HepG2 (cell line): ENCODE measurements around the gene AKIRIN1. TPM values are rescaled to one million over a fixed set of nuclear protein-coding genes. Genes with fewer than 3 reads are reported as not detected.

ENCODE experiments used
- CBX5 ChIP-seq: sonication (generic); formaldehyde crosslinking; IDR thresholded peaks from 2 replicates; pipeline ENCODE4 v1.4.0; 2020; ENCODE audit warnings: missing genetic modification reagents, borderline replicate concordance
- KDM6A ChIP-seq: IDR thresholded peaks from 2 replicates; pipeline ENCODE4 v1.6.1; 2016; ENCODE audit warnings: low read depth
- MEIS2 ChIP-seq: sonication (generic); formaldehyde crosslinking; IDR thresholded peaks from 2 replicates; pipeline ENCODE4 v1.9.0; 2021; ENCODE audit warnings: mild to moderate bottlenecking, missing genetic modification reagents
- NCOA1 ChIP-seq: sonication (generic); formaldehyde crosslinking; IDR thresholded peaks from 2 replicates; pipeline ENCODE4 v1.9.0; 2021; ENCODE audit warnings: missing genetic modification reagents
- NR2C2 ChIP-seq: sonication (generic); formaldehyde crosslinking; IDR thresholded peaks from 2 replicates; pipeline ENCODE4 v1.4.0; 2020; ENCODE audit warnings: missing genetic modification reagents, mild to moderate bottlenecking, moderate library complexity, borderline replicate concordance
- NR2F1 ChIP-seq, 2 experiments: fragments of 450-650 bp in 1 of 2; formaldehyde crosslinking in 1 of 2; IDR thresholded peaks; 2 replicates each; pipeline versions ENCODE4 v1.5.0 to v1.6.1; 2016 to 2020; ENCODE audit warnings: mild to moderate bottlenecking in 1 of 2, missing compliant biosample characterization in 1 of 2, missing genetic modification reagents in 1 of 2, moderate library complexity in 1 of 2
- SAFB2 ChIP-seq: sonication (generic); formaldehyde crosslinking; IDR thresholded peaks from 2 replicates; pipeline ENCODE4 v1.5.1; 2020; ENCODE audit warnings: missing genetic modification reagents, low read depth, mild to moderate bottlenecking, borderline replicate concordance
- SOX5 ChIP-seq: IDR thresholded peaks from 2 replicates; pipeline ENCODE4 v1.6.1; 2016; ENCODE audit warnings: borderline replicate concordance
- THAP8 ChIP-seq: sonication (generic); formaldehyde crosslinking; IDR thresholded peaks from 2 replicates; pipeline ENCODE4 v1.5.1; 2020; ENCODE audit warnings: missing genetic modification reagents, mild to moderate bottlenecking, borderline replicate concordance
- ZIK1 ChIP-seq: sonication (generic); formaldehyde crosslinking; IDR thresholded peaks from 2 replicates; pipeline ENCODE4 v1.5.0; 2020; ENCODE audit warnings: mild to moderate bottlenecking, low read depth, missing genetic modification reagents, borderline replicate concordance
- ZNF563 ChIP-seq: sonication (generic); formaldehyde crosslinking; IDR thresholded peaks from 2 replicates; pipeline ENCODE4 v1.8.0; 2022; ENCODE audit warnings: mild to moderate bottlenecking, moderate library complexity, missing genetic modification reagents
- ZNF660 ChIP-seq: sonication (generic); formaldehyde crosslinking; IDR thresholded peaks from 2 replicates; pipeline ENCODE4 v1.5.1; 2020; ENCODE audit warnings: mild to moderate bottlenecking, low read depth, missing genetic modification reagents, borderline replicate concordance
- ZNF776 ChIP-seq: sonication (generic); formaldehyde crosslinking; IDR thresholded peaks from 2 replicates; pipeline ENCODE4 v1.4.0; 2020; ENCODE audit warnings: mild to moderate bottlenecking, missing genetic modification reagents
- ZNF891 ChIP-seq: sonication (generic); formaldehyde crosslinking; IDR thresholded peaks from 2 replicates; pipeline ENCODE4 v1.5.0; 2020; ENCODE audit warnings: mild to moderate bottlenecking, missing genetic modification reagents
- polyA plus RNA-seq, 8 experiments: library from polyadenylated mRNA; depleted of rRNA in 3 of 8; stranded (reverse) in 7 of 8; unstranded in 1 of 8; fragments of >200 nt; fragmentation: Illumina TruSeq in 4 of 8; extraction: Trizol in 4 of 8; gene quantifications; 2 replicates each; pipeline versions ENCODE4 v1.2.1 to v1.2.3, GENCODE V29; 2011 to 2016; ENCODE audit warnings: low read depth in 4 of 8, missing spikeins in 1 of 8, mixed read lengths in 1 of 8; ENCODE audit not compliant: insufficient read depth in 1 of 8
- total RNA-seq, 5 experiments: library from RNA; depleted of rRNA; stranded (reverse); fragments of >200 nt; fragmentation: Illumina TruSeq; extraction: Trizol; gene quantifications; 2 replicates each; pipeline ENCODE4 v1.2.3, GENCODE V29; 2016; ENCODE audit warnings: low read depth in 1 of 5
- TF ChIP-seq, protein P1 (sequence below): sonication (generic); formaldehyde crosslinking; IDR thresholded peaks from 2 replicates; pipeline ENCODE4 v1.5.0; 2020; ENCODE audit warnings: mild to moderate bottlenecking, missing genetic modification reagents
- TF ChIP-seq, protein P2 (sequence below): sonication (generic); formaldehyde crosslinking; IDR thresholded peaks from 2 replicates; pipeline ENCODE4 v1.4.0; 2020; ENCODE audit warnings: missing genetic modification reagents
- TF ChIP-seq, protein P3 (sequence below): sonication (generic); formaldehyde crosslinking; IDR thresholded peaks from 2 replicates; pipeline ENCODE4 v1.8.1; 2023; ENCODE audit warnings: mild to moderate bottlenecking, moderate library complexity, missing genetic modification reagents
- TF ChIP-seq, protein P4 (sequence below): fragments of 450-650 bp; IDR thresholded peaks from 2 replicates; pipeline ENCODE4 v1.6.1; 2017
- TF ChIP-seq, protein P5 (sequence below): conservative IDR thresholded peaks from 2 replicates; pipeline ENCODE4 v1.6.1; 2018; ENCODE audit warnings: missing genetic modification reagents
- TF ChIP-seq, protein P6 (sequence below): sonication (generic); formaldehyde crosslinking; IDR thresholded peaks from 2 replicates; pipeline ENCODE4 v1.5.0; 2020; ENCODE audit warnings: missing genetic modification reagents

Gene AKIRIN1
- total and polyA plus RNA-seq, 2 of the 13 experiments (the other 11 are each of a cell fraction or from before 2014, with no cell fraction given): 123 to 157 TPM

GRCh38 chr1:39016604-39017171 lies 25.6 kb downstream of the AKIRIN1 start (continued):
- TF ChIP-seq, protein P1, sequence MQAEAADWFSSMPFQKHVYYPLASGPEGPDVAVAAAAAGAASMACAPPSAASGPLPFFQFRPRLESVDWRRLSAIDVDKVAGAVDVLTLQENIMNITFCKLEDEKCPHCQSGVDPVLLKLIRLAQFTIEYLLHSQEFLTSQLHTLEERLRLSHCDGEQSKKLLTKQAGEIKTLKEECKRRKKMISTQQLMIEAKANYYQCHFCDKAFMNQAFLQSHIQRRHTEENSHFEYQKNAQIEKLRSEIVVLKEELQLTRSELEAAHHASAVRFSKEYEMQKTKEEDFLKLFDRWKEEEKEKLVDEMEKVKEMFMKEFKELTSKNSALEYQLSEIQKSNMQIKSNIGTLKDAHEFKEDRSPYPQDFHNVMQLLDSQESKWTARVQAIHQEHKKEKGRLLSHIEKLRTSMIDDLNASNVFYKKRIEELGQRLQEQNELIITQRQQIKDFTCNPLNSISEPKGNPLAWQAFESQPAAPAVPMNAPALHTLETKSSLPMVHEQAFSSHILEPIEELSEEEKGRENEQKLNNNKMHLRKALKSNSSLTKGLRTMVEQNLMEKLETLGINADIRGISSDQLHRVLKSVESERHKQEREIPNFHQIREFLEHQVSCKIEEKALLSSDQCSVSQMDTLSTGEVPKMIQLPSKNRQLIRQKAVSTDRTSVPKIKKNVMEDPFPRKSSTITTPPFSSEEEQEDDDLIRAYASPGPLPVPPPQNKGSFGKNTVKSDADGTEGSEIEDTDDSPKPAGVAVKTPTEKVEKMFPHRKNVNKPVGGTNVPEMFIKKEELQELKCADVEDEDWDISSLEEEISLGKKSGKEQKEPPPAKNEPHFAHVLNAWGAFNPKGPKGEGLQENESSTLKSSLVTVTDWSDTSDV: no peak
- TF ChIP-seq NCOA1 (no peak), KDM6A (CRISPR knock-in tag) (no peak), SOX5 (peak; percentile 62; the same call in 1 of the 2 replicates), ZNF660 (CRISPR knock-in tag) (no peak), MEIS2 (CRISPR knock-in tag) (no peak), SAFB2 (CRISPR knock-in tag) (no peak), NR2C2 (0 out of 2 replicates have a peak, but pooled peaks have one; percentile 25), CBX5 (0 out of 2 replicates have a peak, but pooled peaks have one; percentile 20), THAP8 (no peak), ZNF891 (CRISPR knock-in tag) (no peak), ZNF776 (CRISPR knock-in tag) (no peak), ZIK1 (CRISPR knock-in tag) (no peak), ZNF563 (CRISPR knock-in tag) (no peak), NR2F1 (CRISPR knock-in tag; IDR thresholded peaks at IDR 0.05) (peak; percentile 84 to 95)
- TF ChIP-seq, protein P2, sequence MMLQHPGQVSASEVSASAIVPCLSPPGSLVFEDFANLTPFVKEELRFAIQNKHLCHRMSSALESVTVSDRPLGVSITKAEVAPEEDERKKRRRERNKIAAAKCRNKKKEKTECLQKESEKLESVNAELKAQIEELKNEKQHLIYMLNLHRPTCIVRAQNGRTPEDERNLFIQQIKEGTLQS: peak; percentile 87
- TF ChIP-seq, protein P3, sequence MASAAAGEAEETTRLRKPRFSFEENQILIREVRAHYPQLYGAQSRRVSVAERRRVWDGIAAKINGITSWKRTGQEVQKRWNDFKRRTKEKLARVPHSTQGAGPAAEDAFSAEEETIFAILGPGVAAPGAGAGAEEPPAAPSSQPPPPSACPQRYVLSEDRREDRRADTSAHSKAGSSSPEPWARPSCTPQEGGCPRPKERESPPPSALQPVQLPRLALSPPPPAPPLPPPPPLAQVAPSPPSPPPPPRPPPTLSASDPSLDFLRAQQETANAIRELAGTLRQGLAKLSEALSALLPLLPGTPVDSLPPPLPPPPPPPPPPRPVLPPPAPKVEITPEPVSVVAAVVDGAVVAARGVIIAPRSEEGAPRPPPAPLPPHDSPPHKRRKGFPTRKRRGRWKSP (CRISPR knock-in tag): no peak
- TF ChIP-seq, protein P4, sequence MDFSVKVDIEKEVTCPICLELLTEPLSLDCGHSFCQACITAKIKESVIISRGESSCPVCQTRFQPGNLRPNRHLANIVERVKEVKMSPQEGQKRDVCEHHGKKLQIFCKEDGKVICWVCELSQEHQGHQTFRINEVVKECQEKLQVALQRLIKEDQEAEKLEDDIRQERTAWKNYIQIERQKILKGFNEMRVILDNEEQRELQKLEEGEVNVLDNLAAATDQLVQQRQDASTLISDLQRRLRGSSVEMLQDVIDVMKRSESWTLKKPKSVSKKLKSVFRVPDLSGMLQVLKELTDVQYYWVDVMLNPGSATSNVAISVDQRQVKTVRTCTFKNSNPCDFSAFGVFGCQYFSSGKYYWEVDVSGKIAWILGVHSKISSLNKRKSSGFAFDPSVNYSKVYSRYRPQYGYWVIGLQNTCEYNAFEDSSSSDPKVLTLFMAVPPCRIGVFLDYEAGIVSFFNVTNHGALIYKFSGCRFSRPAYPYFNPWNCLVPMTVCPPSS: no peak
- TF ChIP-seq, protein P5, sequence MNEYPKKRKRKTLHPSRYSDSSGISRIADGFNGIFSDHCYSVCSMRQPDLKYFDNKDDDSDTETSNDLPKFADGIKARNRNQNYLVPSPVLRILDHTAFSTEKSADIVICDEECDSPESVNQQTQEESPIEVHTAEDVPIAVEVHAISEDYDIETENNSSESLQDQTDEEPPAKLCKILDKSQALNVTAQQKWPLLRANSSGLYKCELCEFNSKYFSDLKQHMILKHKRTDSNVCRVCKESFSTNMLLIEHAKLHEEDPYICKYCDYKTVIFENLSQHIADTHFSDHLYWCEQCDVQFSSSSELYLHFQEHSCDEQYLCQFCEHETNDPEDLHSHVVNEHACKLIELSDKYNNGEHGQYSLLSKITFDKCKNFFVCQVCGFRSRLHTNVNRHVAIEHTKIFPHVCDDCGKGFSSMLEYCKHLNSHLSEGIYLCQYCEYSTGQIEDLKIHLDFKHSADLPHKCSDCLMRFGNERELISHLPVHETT (CRISPR knock-in tag): no peak
- TF ChIP-seq, protein P6, sequence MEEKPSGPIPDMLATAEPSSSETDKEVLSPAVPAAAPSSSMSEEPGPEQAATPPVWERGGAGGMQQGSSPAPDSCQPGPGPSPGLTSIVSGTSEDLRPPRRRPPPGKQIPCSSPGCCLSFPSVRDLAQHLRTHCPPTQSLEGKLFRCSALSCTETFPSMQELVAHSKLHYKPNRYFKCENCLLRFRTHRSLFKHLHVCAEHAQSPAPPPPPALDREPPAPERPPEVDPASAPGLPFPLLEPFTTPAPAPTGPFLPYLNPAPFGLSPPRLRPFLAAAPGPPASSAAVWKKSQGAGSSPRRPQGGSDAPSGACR (CRISPR knock-in tag): no peak
